GM12878 (cell line): ENCODE results near the gene PRPS2. TPM values are rescaled to one million over a fixed set of nuclear protein-coding genes. Genes with fewer than 3 reads are reported as not detected.

ENCODE experiments used
- ATAC-seq: fragments of 200-7000 bp; cut with Tn5 transposase; 3 replicates; pipeline ENCODE4 v1.9.1; 2020; ENCODE audit warnings: mild to moderate bottlenecking, moderate library complexity
- BruUV-seq: library from RNA; stranded (reverse); fragments of 400-500 nt; replicated peaks from 2 replicates; lab custom pipeline; 2021; lab: Mats Ljungman, UMichigan
- CTCF ChIA-PET: fragments of 300-600 bp; sonication (Branson Sonifier 250); formaldehyde crosslinking; extraction: SDS; loops from one replicate; lab custom pipeline; 2021; ENCODE audit warnings: inconsistent platforms; lab: Yijun Ruan, JAX
- POLR2A ChIA-PET: fragments of 350-600 bp; formaldehyde crosslinking; extraction: SDS; loops from one replicate; lab custom pipeline; 2021; ENCODE audit warnings: inconsistent platforms; lab: Charles Lee
- RAD21 ChIA-PET: fragments of 300-600 bp; sonication (Branson Sonifier 250); formaldehyde crosslinking; loops from one replicate; lab custom pipeline; 2023; ENCODE audit warnings: antibody characterized with exemption; ENCODE audit not compliant: unreplicated experiment; lab: Charles Lee
- SMC1A ChIA-PET: fragments of 300-600 bp; sonication (Branson Sonifier 250); formaldehyde crosslinking; loops from one replicate; lab custom pipeline; 2023; ENCODE audit not compliant: unreplicated experiment, uncharacterized antibody; lab: Charles Lee
- DNase-seq: peaks from one replicate; pipeline ENCODE4 v3.0.0-alpha.2; 2011; ENCODE audit warnings: low read depth, low spot score
- FAIRE-seq: peaks from 3 replicates; lab custom pipeline; 2011; peaks lifted over from hg19 to GRCh38; lab: Jason Lieb, UNC
- H2AFZ ChIP-seq: 2 replicates; pipeline ENCODE4 v1.6.0; 2011; ENCODE audit warnings: low read depth, low read length, control low read depth; ENCODE audit not compliant: control insufficient read depth
- H3K27ac ChIP-seq: 2 replicates; pipeline ENCODE4 v1.5.1; 2011; ENCODE audit warnings: control low read depth; ENCODE audit not compliant: control insufficient read depth, insufficient read depth
- H3K27me3 ChIP-seq, 2 experiments: replicated peaks in 1 of 2; 2 replicates each; pipeline versions ENCODE4 v1.6.0 to v1.6.1; 2011; ENCODE audit warnings: low read length in 1 of 2; ENCODE audit not compliant: control insufficient read depth in 2 of 2, insufficient read depth in 2 of 2
- H3K36me3 ChIP-seq, 2 experiments: 2 replicates each; pipeline ENCODE4 v1.5.1; 2011; ENCODE audit warnings: low read length in 1 of 2; ENCODE audit not compliant: control insufficient read depth in 2 of 2, insufficient read depth in 2 of 2
- H3K4me1 ChIP-seq: 2 replicates; pipeline ENCODE4 v1.6.1; 2011; ENCODE audit warnings: mild to moderate bottlenecking, low read length, moderate library complexity, mixed read lengths; ENCODE audit not compliant: control insufficient read depth, insufficient read depth
- H3K4me2 ChIP-seq: 2 replicates; pipeline ENCODE4 v1.6.0; 2011; ENCODE audit warnings: control low read depth; ENCODE audit not compliant: control insufficient read depth, insufficient read depth
- H3K4me3 ChIP-seq: fragments of 200-600 bp; sonication (generic); 2 replicates; pipeline ENCODE4 v1.5.1; 2016
- H3K79me2 ChIP-seq: 2 replicates; pipeline ENCODE4 v1.6.0; 2011; ENCODE audit warnings: low read length; ENCODE audit not compliant: control insufficient read depth, insufficient read depth
- H3K9ac ChIP-seq: 2 replicates; pipeline ENCODE4 v1.8.0; 2011; ENCODE audit warnings: low read length, control low read depth, mixed read lengths; ENCODE audit not compliant: control insufficient read depth, insufficient read depth
- H3K9me3 ChIP-seq: replicated peaks from 3 replicates; pipeline ENCODE4 v1.5.1; 2011; ENCODE audit warnings: mild to moderate bottlenecking, low read length; ENCODE audit not compliant: control insufficient read depth, insufficient read depth
- H4K20me1 ChIP-seq: 2 replicates; pipeline ENCODE4 v1.6.0; 2011; ENCODE audit not compliant: control insufficient read depth, insufficient read depth
- BHLHE40 ChIP-seq, 2 experiments: fragments of 450-650 bp in 1 of 2; IDR thresholded peaks; 2 replicates each; pipeline ENCODE4 v1.6.1; 2011 to 2017; ENCODE audit warnings: low read depth in 2 of 2, borderline replicate concordance in 1 of 2, improper control_type of control experiment in 1 of 2, low read length in 1 of 2, mild to moderate bottlenecking in 1 of 2
- DPF2 ChIP-seq: fragments of 450-650 bp; IDR thresholded peaks from 2 replicates; pipeline ENCODE4 v1.6.1; 2017; ENCODE audit warnings: mild to moderate bottlenecking
- LARP7 ChIP-seq: fragments of 450-650 bp; IDR thresholded peaks from 2 replicates; pipeline ENCODE4 v1.6.1; 2017; ENCODE audit warnings: mild to moderate bottlenecking
- MEF2A ChIP-seq: IDR thresholded peaks from 2 replicates; pipeline ENCODE4 v1.6.1; 2011; ENCODE audit warnings: low read depth, mild to moderate bottlenecking, low read length, moderate library complexity; ENCODE audit not compliant: insufficient read depth
- RAD21 ChIP-seq: IDR thresholded peaks from 2 replicates; pipeline ENCODE4 v1.6.1; 2011; ENCODE audit warnings: mild to moderate bottlenecking, low read depth, low read length, moderate library complexity; ENCODE audit not compliant: insufficient read depth
- SREBF1 ChIP-seq: IDR thresholded peaks from 2 replicates; pipeline ENCODE4 v1.6.1; 2012; ENCODE audit warnings: mild to moderate bottlenecking, low read length
- ZSCAN29 ChIP-seq: fragments of 450-650 bp; IDR thresholded peaks from 2 replicates; pipeline ENCODE4 v1.6.1; 2017; ENCODE audit warnings: mild to moderate bottlenecking, moderate library complexity
- in situ Hi-C: fragments of 300-500 bp; cut with MboI; formaldehyde crosslinking; loops from 9 replicates; pipeline ENCODE4 v1.14.3; 2018; ENCODE audit warnings: mixed read lengths
- intact Hi-C: fragments of 100-400 bp; cut with micrococcal nuclease; formaldehyde crosslinking; loops from one replicate; pipeline ENCODE4 v1.14.2; 2022; ENCODE audit not compliant: unreplicated experiment
- polyA plus RNA-seq, 11 experiments: library from polyadenylated mRNA; depleted of rRNA in 4 of 11; unstranded in 6 of 11; stranded (reverse) in 5 of 11; fragments of >200 nt; fragmentation: Nextera tagmentation in 4 of 11; fragmentation: Illumina TruSeq in 1 of 11; extraction: Ambion mirVana in 4 of 11; extraction: Trizol in 1 of 11; gene quantifications; 1 replicate in 1 of 11; 2 replicates in 10 of 11; pipeline versions ENCODE4 v1.2.1 to v1.2.3, GENCODE V29; 2011 to 2016; ENCODE audit warnings: inconsistent platforms in 2 of 11, missing spikeins in 2 of 11, low read depth in 1 of 11
- total RNA-seq, 4 experiments: library from RNA; depleted of rRNA in 3 of 4; stranded (reverse); fragments of >200 nt in 3 of 4; fragmentation: Illumina TruSeq in 1 of 4; extraction: Trizol in 1 of 4; gene quantifications; 2 replicates each; pipeline versions ENCODE4 v1.2.1 to v1.2.3, GENCODE V29; 2013 to 2021
- TF ChIP-seq, protein P1 (sequence below): IDR thresholded peaks from 2 replicates; pipeline ENCODE4 v1.6.1; 2012; ENCODE audit warnings: low read length, inconsistent platforms
- TF ChIP-seq, protein P2 (sequence below), 3 experiments: IDR thresholded peaks in 2 of 3; conservative IDR thresholded peaks in 1 of 3; 2 replicates each; pipeline ENCODE4 v1.5.1; 2011; ENCODE audit warnings: low read depth in 3 of 3, low read length in 3 of 3, mild to moderate bottlenecking in 3 of 3, control low read depth in 2 of 3, moderate library complexity in 2 of 3, inconsistent platforms in 1 of 3, mixed read lengths in 1 of 3; ENCODE audit not compliant: control insufficient read depth in 2 of 3, insufficient read depth in 1 of 3; ENCODE audit errors: extremely low read depth in 1 of 3

Gene PRPS2
- total and polyA plus RNA-seq, 10 of the 15 experiments (the other 5 are each of a cell fraction or from before 2014, with no cell fraction given): 44.1 to 102 (median 58.2) TPM

DNA sequence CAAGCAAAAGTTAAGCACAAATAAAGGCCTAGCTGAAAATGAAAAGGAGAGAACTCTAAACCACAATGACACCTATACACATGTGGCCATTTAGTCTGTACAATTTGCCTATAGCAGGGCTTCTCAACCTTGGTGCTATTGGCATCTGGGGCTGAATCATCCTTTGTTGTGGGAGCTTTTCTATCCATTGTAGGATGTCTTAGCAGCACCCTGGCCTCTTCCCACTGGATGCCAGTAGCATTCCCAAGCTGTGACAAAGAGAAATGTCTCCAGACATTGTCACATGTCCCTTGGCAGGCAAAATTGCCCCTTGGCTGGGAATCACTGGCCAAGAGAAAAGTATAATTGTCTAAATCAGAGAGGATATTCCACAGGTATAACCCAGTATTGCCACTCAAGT lies 13.5 kb upstream of the PRPS2 start:
- Histone ChIP-seq H3K79me2 (no peaks in the 10 kb centered on the region), H4K20me1 (no peaks in the 10 kb centered on the region), H3K4me3 (no peak overlapping the region), H3K4me1 (no peaks in the 10 kb centered on the region), H3K4me2 (no peak overlapping the region), H2AFZ (no peak overlapping the region), H3K27me3 (peaks cover 0 to 3% of the 10 kb centered on the region in 2 experiments; a peak in 2 of 4 replicates), H3K9me3 (no peaks in the 10 kb centered on the region), H3K36me3 (no peaks in the 10 kb centered on the region), H3K9ac (no peak overlapping the region), H3K27ac (no peak overlapping the region)
- CTCF ChIA-PET: no interaction called here
- in situ Hi-C loops: no loop called here
- TF ChIP-seq BHLHE40 (IDR thresholded peaks at IDR 0.05; ENCODE audit: borderline replicate concordance in 1 of 2, low read depth in 2 of 2, low read length in 1 of 2) (no peak), LARP7 (no peak), DPF2 (no peak), RAD21 (no peak), ZSCAN29 (no peak), SREBF1 (no peak), MEF2A (no peak)
- TF ChIP-seq, protein P1, sequence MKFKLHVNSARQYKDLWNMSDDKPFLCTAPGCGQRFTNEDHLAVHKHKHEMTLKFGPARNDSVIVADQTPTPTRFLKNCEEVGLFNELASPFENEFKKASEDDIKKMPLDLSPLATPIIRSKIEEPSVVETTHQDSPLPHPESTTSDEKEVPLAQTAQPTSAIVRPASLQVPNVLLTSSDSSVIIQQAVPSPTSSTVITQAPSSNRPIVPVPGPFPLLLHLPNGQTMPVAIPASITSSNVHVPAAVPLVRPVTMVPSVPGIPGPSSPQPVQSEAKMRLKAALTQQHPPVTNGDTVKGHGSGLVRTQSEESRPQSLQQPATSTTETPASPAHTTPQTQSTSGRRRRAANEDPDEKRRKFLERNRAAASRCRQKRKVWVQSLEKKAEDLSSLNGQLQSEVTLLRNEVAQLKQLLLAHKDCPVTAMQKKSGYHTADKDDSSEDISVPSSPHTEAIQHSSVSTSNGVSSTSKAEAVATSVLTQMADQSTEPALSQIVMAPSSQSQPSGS: no peak
- TF ChIP-seq, protein P2, sequence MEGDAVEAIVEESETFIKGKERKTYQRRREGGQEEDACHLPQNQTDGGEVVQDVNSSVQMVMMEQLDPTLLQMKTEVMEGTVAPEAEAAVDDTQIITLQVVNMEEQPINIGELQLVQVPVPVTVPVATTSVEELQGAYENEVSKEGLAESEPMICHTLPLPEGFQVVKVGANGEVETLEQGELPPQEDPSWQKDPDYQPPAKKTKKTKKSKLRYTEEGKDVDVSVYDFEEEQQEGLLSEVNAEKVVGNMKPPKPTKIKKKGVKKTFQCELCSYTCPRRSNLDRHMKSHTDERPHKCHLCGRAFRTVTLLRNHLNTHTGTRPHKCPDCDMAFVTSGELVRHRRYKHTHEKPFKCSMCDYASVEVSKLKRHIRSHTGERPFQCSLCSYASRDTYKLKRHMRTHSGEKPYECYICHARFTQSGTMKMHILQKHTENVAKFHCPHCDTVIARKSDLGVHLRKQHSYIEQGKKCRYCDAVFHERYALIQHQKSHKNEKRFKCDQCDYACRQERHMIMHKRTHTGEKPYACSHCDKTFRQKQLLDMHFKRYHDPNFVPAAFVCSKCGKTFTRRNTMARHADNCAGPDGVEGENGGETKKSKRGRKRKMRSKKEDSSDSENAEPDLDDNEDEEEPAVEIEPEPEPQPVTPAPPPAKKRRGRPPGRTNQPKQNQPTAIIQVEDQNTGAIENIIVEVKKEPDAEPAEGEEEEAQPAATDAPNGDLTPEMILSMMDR (IDR thresholded peaks at IDR 0.05 in 2 of 3, conservative IDR thresholded peaks at IDR 0.05 in 1 of 3; ENCODE audit: control insufficient read depth in 2 of 3, extremely low read depth in 1 of 3, insufficient read depth in 1 of 3, low read depth in 3 of 3, low read length in 3 of 3): no peak
- POLR2A ChIA-PET: no interaction called here
- SMC1A ChIA-PET: no interaction called here
- BruUV-seq: no TSS peak
- intact Hi-C loops: loop anchor here (10.0 kb wide), 1 partner anchor 693 kb away; no protein-coding TSS in a partner anchor
- DNase-seq (no peak), FAIRE-seq (no peak), ATAC-seq (no peak)
- RAD21 ChIA-PET: no interaction called here
